Fibroblast of the aortic adventitia (primary cell): ENCODE measurements around the gene METRN. TPM values are rescaled to one million over a fixed set of nuclear protein-coding genes. Genes with fewer than 3 reads are reported as not detected.
A peak's percentile ranks its signal among the peaks of the same experiment; 100 is the strongest.
"Not testable (repeated sequence)": the region's sequence is repeated elsewhere in the genome, so short reads cannot be mapped to it uniquely, and the experiment has no call there.

Experiments
- DNase-seq: peaks from one replicate; pipeline ENCODE4 v3.0.0-alpha.2; 2010; ENCODE audit warnings: low read depth
- H3K4me3 ChIP-seq: 2 replicates; pipeline ENCODE4 v1.5.1; 2011; ENCODE audit warnings: low read depth, mild to moderate bottlenecking, control low read depth, low read length, moderate library complexity
- CTCF ChIP-seq: IDR thresholded peaks from 2 replicates; pipeline ENCODE4 v1.5.1; 2011; ENCODE audit warnings: mild to moderate bottlenecking, low read length, control low read depth, inconsistent platforms; ENCODE audit not compliant: insufficient read depth
- total RNA-seq: library from RNA; depleted of rRNA; stranded (reverse); fragments of >200 nt; gene quantifications from 2 replicates; pipeline ENCODE4 v1.2.3, GENCODE V29; 2012; ENCODE audit warnings: low replicate concordance

METRN gene
- total RNA-seq, 1 donor, result 30.7 TPM

DNA sequence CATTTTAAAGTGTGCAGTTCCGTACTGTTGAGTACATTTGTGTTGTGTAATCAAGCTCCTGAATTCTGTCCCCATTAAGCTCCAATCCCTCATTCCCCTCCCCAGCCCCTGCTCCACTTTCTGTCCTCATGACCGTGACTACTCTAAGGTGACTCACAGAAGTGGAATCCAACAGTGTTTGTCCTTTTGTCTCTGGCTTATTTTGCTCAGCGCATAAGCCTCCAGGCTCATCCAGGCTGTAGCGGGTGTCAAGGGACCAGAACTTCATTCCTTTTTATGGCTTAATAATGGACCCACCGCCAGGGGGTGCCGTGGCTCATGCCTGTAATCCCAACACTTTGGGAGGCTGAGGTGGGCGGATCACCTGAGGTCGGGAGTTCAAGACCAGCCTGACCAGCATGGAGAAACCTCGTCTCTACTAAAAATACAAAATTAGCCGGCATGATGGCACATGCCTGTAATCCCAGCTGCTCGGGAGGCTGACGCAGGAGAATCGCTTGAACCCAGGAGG, 2.1 kb upstream of the METRN start:
- peak; percentile 88 for DNase-seq
- TF ChIP-seq CTCF, result peak; percentile 47
- not testable (repeated sequence) for H3K4me3 ChIP-seq

GRCh38 chr16:714079-714478, 839 bp upstream of the METRN start:
- H3K4me3 ChIP-seq, result no peak overlapping the region
- DNase-seq, result no peak
- no peak for TF ChIP-seq CTCF

DNA sequence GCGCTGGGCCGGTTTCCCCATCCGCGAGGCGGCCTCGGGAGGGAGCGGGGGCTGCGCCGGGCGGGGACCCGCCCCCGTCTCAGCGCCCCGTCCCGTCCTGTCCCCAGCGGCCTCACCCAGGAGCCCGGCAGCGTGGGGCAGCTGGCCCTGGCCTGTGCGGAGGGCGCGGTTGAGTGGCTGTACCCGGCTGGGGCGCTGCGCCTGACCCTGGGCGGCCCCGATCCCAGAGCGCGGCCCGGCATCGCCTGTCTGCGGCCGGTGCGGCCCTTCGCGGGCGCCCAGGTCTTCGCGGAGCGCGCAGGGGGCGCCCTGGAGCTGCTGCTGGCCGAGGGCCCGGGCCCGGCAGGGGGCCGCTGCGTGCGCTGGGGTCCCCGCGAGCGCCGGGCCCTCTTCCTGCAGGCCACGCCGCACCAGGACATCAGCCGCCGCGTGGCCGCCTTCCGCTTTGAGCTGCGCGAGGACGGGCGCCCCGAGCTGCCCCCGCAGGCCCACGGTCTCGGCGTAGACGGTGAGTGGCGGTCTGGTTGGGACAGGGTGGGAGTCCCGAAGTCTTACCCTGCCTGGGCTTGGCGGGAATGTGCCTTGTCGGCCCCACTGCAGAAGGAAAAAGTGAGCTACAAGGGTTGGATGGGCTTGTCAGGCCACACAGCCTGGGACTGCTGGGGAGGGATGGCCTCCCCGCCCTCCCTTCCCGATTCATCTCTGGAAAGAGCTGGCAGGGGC, 720 bp downstream of the METRN start:
- TF ChIP-seq CTCF, result no peak
- DNase-seq, result no peak
- peak overlapping the region; percentile 72 for H3K4me3 ChIP-seq

DNA sequence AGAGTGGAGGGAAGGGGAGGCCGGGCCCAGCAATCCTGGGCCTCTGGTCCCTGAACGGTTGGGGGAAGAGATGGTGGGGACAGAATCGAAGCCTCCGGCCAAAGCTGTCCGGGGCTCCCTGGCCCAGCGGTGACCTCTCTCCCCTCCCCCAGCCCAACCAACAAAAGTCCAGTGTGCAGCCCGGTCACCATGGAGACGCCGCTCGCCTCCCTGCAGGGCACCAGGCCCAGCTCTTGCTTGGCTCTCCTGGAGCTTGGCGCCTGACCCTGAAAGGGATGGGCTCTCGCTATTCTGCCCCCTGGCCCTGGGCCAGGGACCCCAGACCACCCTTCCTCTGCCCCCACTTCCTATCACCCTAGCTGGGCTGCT, 1.3 kb downstream of the METRN start:
- H3K4me3 ChIP-seq, result peak overlapping the region; percentile 72
- TF ChIP-seq CTCF, result no peak
- peak; percentile 60 for DNase-seq

GRCh38 chr16:716768-717325, 1.9 kb downstream of the METRN start:
- H3K4me3 ChIP-seq, result no peak overlapping the region
- DNase-seq, result no peak
- no peak for TF ChIP-seq CTCF

DNA sequence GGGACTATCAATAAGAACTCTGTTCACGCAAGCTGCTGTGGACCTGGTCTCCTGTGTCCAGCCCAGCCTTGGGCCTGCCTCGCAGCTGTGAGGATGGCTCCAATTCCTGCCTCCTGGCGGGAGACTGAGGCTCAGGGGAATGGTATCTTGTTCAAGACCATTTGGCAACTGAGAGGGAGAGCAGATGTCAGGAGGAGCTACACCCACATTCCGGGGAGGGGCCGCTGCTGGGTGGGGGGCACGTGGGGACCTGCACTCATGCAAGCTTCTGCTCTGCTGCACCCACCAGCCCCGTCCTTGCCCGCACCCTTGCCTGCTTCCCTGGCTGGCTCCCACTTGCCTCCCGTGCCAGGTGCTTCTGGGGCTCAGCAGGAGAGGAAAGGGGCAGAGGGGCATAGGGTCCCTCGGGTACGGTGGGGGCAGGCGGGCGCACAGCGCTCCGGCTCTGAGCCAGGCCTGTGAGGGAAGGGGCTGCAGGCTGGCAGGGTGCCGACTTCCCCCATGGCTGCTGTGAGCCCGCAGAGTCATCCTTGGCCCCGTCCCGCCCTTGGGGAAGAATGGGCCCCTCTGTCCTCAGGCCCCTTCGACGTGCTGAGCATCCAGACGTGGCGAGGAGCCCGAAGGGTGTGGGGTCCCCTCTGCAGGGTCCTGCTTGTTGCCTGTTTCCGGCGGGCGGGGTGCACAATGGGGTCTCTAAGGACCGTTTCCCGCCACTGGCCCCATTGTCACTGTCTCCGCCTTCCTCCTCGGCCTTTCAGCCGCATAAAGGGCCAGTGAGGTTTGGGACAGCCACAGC, 2.7 kb downstream of the METRN start:
- no peak for TF ChIP-seq CTCF
- no peak for DNase-seq
- H3K4me3 ChIP-seq, result no peak overlapping the region
